KBM-7 (cell line): ENCODE measurements around the gene PIK3R6.

Experiments
- DNase-seq: peaks from one replicate; pipeline ENCODE4 v3.0.0-alpha.2; 2015
- in situ Hi-C: fragments of 300-500 bp; cut with MboI; formaldehyde crosslinking; loops from 2 replicates; pipeline ENCODE4 v1.14.3; 2020; ENCODE audit warnings: low sequenced_read_pairs, low pct_unique_long_range_greater_than_20kb, mixed read lengths

The PIK3R6 gene

GRCh38 chr17:8867361-8867981, at the start of gene PIK3R6:
TSS of gene PIK3R6 (minus strand) at chr17:8867674. CDS start at chr17:8849794, 17,880 bp downstream.
- in situ Hi-C loops: no loop called here
- DNase-seq: peak; percentile 48

GRCh38 chr17:8916466-8916865, 49.0 kb upstream of the PIK3R6 start:
- DNase-seq: no peak
- in situ Hi-C loops: no loop called here

- in situ Hi-C loops: no loop called here
- no peak for DNase-seq
Measured at GRCh38 chr17:8914554-8914953, 47.1 kb upstream of the PIK3R6 start.

GRCh38 chr17:8913879-8914278, 46.4 kb upstream of the PIK3R6 start:
- DNase-seq: no peak
- in situ Hi-C loops: no loop called here

- in situ Hi-C loops: no loop called here
- no peak for DNase-seq
Measured at GRCh38 chr17:8913091-8913490, 45.6 kb upstream of the PIK3R6 start.

- no peak for DNase-seq
- in situ Hi-C loops: no loop called here
Measured at GRCh38 chr17:8912084-8912981, 44.9 kb upstream of the PIK3R6 start.

GRCh38 chr17:8910969-8911604, 43.6 kb upstream of the PIK3R6 start:
- no peak for DNase-seq
- in situ Hi-C loops: no loop called here

GRCh38 chr17:8909586-8910270, 42.3 kb upstream of the PIK3R6 start:
- DNase-seq: no peak
- in situ Hi-C loops: no loop called here

GRCh38 chr17:8905331-8905730, 37.9 kb upstream of the PIK3R6 start:
- DNase-seq: no peak
- in situ Hi-C loops: no loop called here

GRCh38 chr17:8904686-8905085, 37.2 kb upstream of the PIK3R6 start:
- in situ Hi-C loops: no loop called here
- no peak for DNase-seq

GRCh38 chr17:8904201-8904600, 36.7 kb upstream of the PIK3R6 start:
- DNase-seq: no peak
- in situ Hi-C loops: no loop called here

- no peak for DNase-seq
- in situ Hi-C loops: no loop called here
Measured at GRCh38 chr17:8900626-8901585, 33.4 kb upstream of the PIK3R6 start.

GRCh38 chr17:8900207-8900606, 32.7 kb upstream of the PIK3R6 start:
- in situ Hi-C loops: no loop called here
- no peak for DNase-seq

- in situ Hi-C loops: no loop called here
- no peak for DNase-seq
Measured at GRCh38 chr17:8898636-8899035, 31.2 kb upstream of the PIK3R6 start.

- in situ Hi-C loops: no loop called here
- no peak for DNase-seq
Measured at GRCh38 chr17:8898126-8898525, 30.7 kb upstream of the PIK3R6 start.

- no peak for DNase-seq
- in situ Hi-C loops: no loop called here
Measured at GRCh38 chr17:8896641-8897635, 29.5 kb upstream of the PIK3R6 start.

- in situ Hi-C loops: no loop called here
- no peak for DNase-seq
Measured at GRCh38 chr17:8896087-8896486, 28.6 kb upstream of the PIK3R6 start.
